SK-N-MC (cell line): ENCODE results near the gene GRAMD4.

Source experiments
- EZH2 ChIP-seq: fragments of 200-600 bp; sonication (generic); IDR thresholded peaks from one replicate; pipeline ENCODE4 v1.6.1; 2017; ENCODE audit warnings: antibody characterized with exemption
- POLR2AphosphoS5 ChIP-seq: IDR thresholded peaks from 2 replicates; pipeline ENCODE4 v1.6.1; 2012; ENCODE audit warnings: mild to moderate bottlenecking, low read depth, low read length, borderline replicate concordance

- no peak for TF ChIP-seq EZH2
- TF ChIP-seq POLR2AphosphoS5, result no peak
These were observed 85.9 kb downstream of the GRAMD4 start for GRCh38 chr22:46706060-46706459.
